Body of pancreas (tissue), 4 donors: ENCODE measurements around the gene SLITRK4. TPM values are rescaled to one million over a fixed set of nuclear protein-coding genes. Genes with fewer than 3 reads are reported as not detected.

ENCODE experiments used
- ATAC-seq: fragments of 150-250 bp; one replicate; pipeline ENCODE4 v1.9.1; 2016
- DNase-seq, 4 donors: peaks; one replicate each; pipeline ENCODE4 v3.0.0-alpha.2; 2019
- H3K27ac ChIP-seq, 4 donors: fragments of 200-600 bp; sonication (generic); 1 replicate in 3 of 4; 2 replicates in 1 of 4; pipeline versions ENCODE4 v1.5.1 to v1.6.1; 2016 to 2019; ENCODE audit warnings: mild to moderate bottlenecking in 1 of 4, mixed read lengths in 1 of 4, moderate library complexity in 1 of 4
- H3K27me3 ChIP-seq, 2 donors: fragments of 200-600 bp; sonication (generic); one replicate each; pipeline ENCODE4 v1.6.0; 2016; ENCODE audit warnings: mild to moderate bottlenecking in 1 of 2
- H3K36me3 ChIP-seq, 2 donors: fragments of 200-600 bp; sonication (generic); replicated peaks in 1 of 2; 2 replicates each; pipeline ENCODE4 v1.5.1; 2016; ENCODE audit warnings: low read depth in 2 of 2; ENCODE audit not compliant: insufficient read depth in 1 of 2
- H3K4me1 ChIP-seq: fragments of 200-600 bp; sonication (generic); one replicate; pipeline ENCODE4 v1.6.0; 2016
- H3K4me3 ChIP-seq, 2 donors: fragments of 200-600 bp; sonication (generic); 1 replicate in 1 of 2; 2 replicates in 1 of 2; pipeline ENCODE4 v1.5.1; 2016 to 2019
- H3K9me3 ChIP-seq, 3 donors: fragments of 200-600 bp; sonication (generic); 1 replicate in 2 of 3; 2 replicates in 1 of 3; pipeline ENCODE4 v1.5.1; 2016
- POLR2A ChIP-seq, 3 donors: fragments of 450-650 bp; IDR thresholded peaks; one replicate each; pipeline ENCODE4 v1.6.1; 2016; ENCODE audit warnings: antibody characterized with exemption in 3 of 3, mild to moderate bottlenecking in 2 of 3
- WGBS, 2 donors: methylation state at CpG; one replicate each; pipeline ENCODE4 v1.1.5; 2017; 5-methylcytosine and 5-hydroxymethylcytosine counted together
- intact Hi-C: fragments of 100-400 bp; cut with DNase I; formaldehyde crosslinking; loops from one replicate; pipeline ENCODE4 v1.15.1; 2023
- total RNA-seq, 2 donors: library from RNA; depleted of rRNA; stranded (reverse); fragments of >200 nt; gene quantifications; one replicate each; pipeline ENCODE4 v1.1.0, GENCODE V29; 2016
- TF ChIP-seq, protein P1 (sequence below), 7 experiments: fragments of 450-650 bp in 4 of 7; fragments of 200-600 bp in 3 of 7; sonication (generic) in 3 of 7; IDR thresholded peaks; one replicate each; pipeline ENCODE4 v1.5.1; 2016 to 2019; ENCODE audit warnings: antibody characterized with exemption in 7 of 7

SLITRK4 gene
- total RNA-seq, 2 donors from 2014 or later: 0.33 to 1.6 TPM

- 40 to 43% methylated on average over 5 of the region's 5 CpGs for WGBS, 2 donors
- no peaks in the 10 kb centered on the region for H3K4me1 ChIP-seq
- no peak overlapping the region for H3K4me3 ChIP-seq
- no peak for DNase-seq
- no peak overlapping the region for H3K27ac ChIP-seq
- intact Hi-C loops: no loop called here
- no peak for ATAC-seq
- TF ChIP-seq, protein P1, sequence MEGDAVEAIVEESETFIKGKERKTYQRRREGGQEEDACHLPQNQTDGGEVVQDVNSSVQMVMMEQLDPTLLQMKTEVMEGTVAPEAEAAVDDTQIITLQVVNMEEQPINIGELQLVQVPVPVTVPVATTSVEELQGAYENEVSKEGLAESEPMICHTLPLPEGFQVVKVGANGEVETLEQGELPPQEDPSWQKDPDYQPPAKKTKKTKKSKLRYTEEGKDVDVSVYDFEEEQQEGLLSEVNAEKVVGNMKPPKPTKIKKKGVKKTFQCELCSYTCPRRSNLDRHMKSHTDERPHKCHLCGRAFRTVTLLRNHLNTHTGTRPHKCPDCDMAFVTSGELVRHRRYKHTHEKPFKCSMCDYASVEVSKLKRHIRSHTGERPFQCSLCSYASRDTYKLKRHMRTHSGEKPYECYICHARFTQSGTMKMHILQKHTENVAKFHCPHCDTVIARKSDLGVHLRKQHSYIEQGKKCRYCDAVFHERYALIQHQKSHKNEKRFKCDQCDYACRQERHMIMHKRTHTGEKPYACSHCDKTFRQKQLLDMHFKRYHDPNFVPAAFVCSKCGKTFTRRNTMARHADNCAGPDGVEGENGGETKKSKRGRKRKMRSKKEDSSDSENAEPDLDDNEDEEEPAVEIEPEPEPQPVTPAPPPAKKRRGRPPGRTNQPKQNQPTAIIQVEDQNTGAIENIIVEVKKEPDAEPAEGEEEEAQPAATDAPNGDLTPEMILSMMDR (IDR thresholded peaks at IDR 0.05): peak; percentile 21 to 50 (median 32)
- no peak for TF ChIP-seq POLR2A (IDR thresholded peaks at IDR 0.05)
- H3K9me3 ChIP-seq: no peaks in the 10 kb centered on the region
- H3K27me3 ChIP-seq: no peaks in the 10 kb centered on the region
- H3K36me3 ChIP-seq: no peaks in the 10 kb centered on the region
Measured at GRCh38 chrX:143664302-143664701, 28.4 kb upstream of the SLITRK4 start.

DNA sequence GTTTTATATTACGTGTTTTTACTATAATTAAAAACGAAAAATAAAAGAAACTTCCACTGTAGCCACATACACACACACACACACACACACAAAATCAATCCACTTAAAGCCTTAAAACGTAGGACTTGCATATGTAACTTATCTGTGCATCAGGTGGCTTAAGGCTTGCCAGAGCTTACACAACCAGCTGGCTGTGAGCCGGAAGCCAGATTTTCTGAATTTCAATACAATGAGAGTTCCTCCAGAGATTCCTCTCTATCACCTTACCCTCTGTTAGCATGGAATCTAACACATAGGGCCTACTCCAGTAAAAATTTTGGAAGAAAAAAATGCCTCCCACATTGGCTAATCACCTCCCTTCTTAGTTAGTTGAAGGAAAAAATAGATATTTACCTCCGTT is 27.9 kb upstream of the SLITRK4 start:
- intact Hi-C loops: no loop called here
- Histone ChIP-seq H3K27me3 (no peaks in the 10 kb centered on the region), H3K4me3 (no peak overlapping the region), H3K4me1 (no peaks in the 10 kb centered on the region), H3K9me3 (no peaks in the 10 kb centered on the region), H3K36me3 (no peaks in the 10 kb centered on the region), H3K27ac (no peak overlapping the region)
- peak in 2 of 4 donors; percentile 3 to 38 for DNase-seq
- no peak for ATAC-seq
- TF ChIP-seq, protein P1 (IDR thresholded peaks at IDR 0.05): no peak
- TF ChIP-seq POLR2A (IDR thresholded peaks at IDR 0.05): no peak
- 36 to 40% methylated on average over 5 of the region's 5 CpGs for WGBS, 2 donors

DNA sequence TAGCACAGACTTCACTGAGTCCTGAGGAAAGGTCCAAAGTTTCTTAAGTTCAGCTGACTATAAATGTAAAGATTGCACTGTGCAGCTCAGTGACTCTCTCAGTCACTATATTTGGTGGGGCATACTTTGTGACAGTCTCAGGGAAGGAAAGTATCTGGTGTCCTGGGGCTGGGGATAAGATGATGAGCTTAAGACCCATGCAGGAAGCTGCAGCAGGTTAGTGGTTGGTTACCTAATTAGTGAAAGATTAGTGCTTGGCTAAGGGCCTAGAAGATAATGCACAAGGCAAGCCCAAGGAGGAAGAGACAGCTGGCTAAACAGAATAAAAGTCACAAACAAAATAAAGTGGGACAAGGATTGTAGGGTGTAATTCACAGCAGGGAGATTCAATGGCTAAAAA is 25.4 kb upstream of the SLITRK4 start:
- H3K4me3 ChIP-seq: no peak overlapping the region
- no peaks in the 10 kb centered on the region for H3K27me3 ChIP-seq
- no peaks in the 10 kb centered on the region for H3K36me3 ChIP-seq
- TF ChIP-seq, protein P1 (IDR thresholded peaks at IDR 0.05): no peak
- no peak for TF ChIP-seq POLR2A (IDR thresholded peaks at IDR 0.05)
- DNase-seq (no peak), ATAC-seq (no peak)
- H3K9me3 ChIP-seq: no peaks in the 10 kb centered on the region
- no peak overlapping the region for H3K27ac ChIP-seq
- no peaks in the 10 kb centered on the region for H3K4me1 ChIP-seq
- intact Hi-C loops: no loop called here

DNA sequence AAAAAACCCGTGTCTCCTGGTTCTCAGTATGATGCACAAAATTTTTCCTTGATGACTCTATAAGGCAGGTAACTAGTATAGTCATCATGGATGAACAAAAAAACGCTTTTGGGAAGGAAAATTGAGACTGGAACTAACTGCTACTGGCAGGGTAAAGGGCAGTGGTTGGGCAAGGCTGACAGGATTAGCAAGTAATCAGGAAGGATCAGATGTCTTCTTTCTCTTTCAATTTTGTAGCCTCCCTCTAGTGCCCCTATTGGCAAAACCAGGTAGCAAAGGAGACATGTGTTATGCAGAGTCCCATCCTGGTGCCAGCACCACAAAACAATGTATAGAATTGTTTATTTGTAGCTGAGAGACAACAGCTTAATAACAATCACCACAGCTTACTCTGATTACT is 12.8 kb upstream of the SLITRK4 start:
- Histone ChIP-seq H3K4me1 (no peaks in the 10 kb centered on the region), H3K9me3 (no peaks in the 10 kb centered on the region), H3K4me3 (no peak overlapping the region), H3K36me3 (no peaks in the 10 kb centered on the region), H3K27me3 (no peaks in the 10 kb centered on the region), H3K27ac (no peak overlapping the region)
- WGBS, 2 donors: 35 to 48% methylated on average over 2 of the region's 2 CpGs
- DNase-seq (peak in 1 of 4 donors; percentile 10), ATAC-seq (no peak)
- intact Hi-C loops: no loop called here
- TF ChIP-seq POLR2A (IDR thresholded peaks at IDR 0.05): no peak
- TF ChIP-seq, protein P1 (IDR thresholded peaks at IDR 0.05): peak in 3 of 7 experiments; percentile 11 to 34 (median 19)

DNA sequence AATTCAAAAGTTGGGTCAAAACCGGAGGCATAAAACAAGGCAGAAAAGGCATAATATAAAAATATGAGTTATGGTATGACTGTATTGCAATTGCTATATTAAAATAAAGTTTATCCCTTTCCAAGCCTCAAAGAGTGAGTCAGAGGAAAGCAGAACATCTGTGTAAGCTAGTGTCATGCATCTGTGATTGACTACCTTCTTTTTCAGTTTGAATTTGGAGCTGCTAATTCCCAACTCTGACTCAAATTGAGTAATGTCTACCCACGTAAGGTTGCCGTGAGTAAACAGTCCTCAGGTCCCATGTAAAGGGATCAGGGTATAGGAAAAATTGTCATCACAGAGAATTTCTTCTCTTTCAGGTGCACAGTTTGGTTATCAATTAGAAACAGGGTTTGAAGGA is 6.5 kb upstream of the SLITRK4 start:
- 62 to 72% methylated on average over 3 of the region's 3 CpGs for WGBS, 2 donors
- Histone ChIP-seq H3K27ac (no peak overlapping the region), H3K36me3 (no peaks in the 10 kb centered on the region), H3K27me3 (no peaks in the 10 kb centered on the region), H3K4me3 (no peak overlapping the region), H3K9me3 (no peaks in the 10 kb centered on the region), H3K4me1 (no peaks in the 10 kb centered on the region)
- DNase-seq: no peak
- TF ChIP-seq, protein P1 (IDR thresholded peaks at IDR 0.05): no peak
- no peak for TF ChIP-seq POLR2A (IDR thresholded peaks at IDR 0.05)
- ATAC-seq: no peak
- intact Hi-C loops: no loop called here
